Measurements from ENCODE around the gene DVL1.

DVL1 gene

GRCh38 chr1:1332774-1333480, 16.3 kb downstream of the DVL1 start:
- DNase-seq, result no peak
- H3K27me3 Mint-ChIP-seq, result no peaks in the 10 kb centered on the region
- peaks cover 12% of the 10 kb centered on the region for H3K36me3 Mint-ChIP-seq (ENCODE audit: low read depth)
- H3K4me3 Mint-ChIP-seq, result no peak overlapping the region
- no peaks in the 10 kb centered on the region for H3K9me3 Mint-ChIP-seq
- H3K4me1 Mint-ChIP-seq (ENCODE audit: low read depth), result no peaks in the 10 kb centered on the region
- no peak overlapping the region for H3K27ac Mint-ChIP-seq

DNA sequence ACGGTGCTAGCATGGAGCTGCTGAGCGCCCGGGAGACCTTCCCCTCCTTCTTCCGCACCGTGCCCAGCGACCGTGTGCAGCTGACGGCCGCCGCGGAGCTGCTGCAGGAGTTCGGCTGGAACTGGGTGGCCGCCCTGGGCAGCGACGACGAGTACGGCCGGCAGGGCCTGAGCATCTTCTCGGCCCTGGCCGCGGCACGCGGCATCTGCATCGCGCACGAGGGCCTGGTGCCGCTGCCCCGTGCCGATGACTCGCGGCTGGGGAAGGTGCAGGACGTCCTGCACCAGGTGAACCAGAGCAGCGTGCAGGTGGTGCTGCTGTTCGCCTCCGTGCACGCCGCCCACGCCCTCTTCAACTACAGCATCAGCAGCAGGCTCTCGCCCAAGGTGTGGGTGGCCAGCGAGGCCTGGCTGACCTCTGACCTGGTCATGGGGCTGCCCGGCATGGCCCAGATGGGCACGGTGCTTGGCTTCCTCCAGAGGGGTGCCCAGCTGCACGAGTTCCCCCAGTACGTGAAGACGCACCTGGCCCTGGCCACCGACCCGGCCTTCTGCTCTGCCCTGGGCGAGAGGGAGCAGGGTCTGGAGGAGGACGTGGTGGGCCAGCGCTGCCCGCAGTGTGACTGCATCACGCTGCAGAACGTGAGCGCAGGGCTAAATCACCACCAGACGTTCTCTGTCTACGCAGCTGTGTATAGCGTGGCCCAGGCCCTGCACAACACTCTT, 17.0 kb downstream of the DVL1 start:
- H3K9me3 Mint-ChIP-seq, result no peaks in the 10 kb centered on the region

DNA sequence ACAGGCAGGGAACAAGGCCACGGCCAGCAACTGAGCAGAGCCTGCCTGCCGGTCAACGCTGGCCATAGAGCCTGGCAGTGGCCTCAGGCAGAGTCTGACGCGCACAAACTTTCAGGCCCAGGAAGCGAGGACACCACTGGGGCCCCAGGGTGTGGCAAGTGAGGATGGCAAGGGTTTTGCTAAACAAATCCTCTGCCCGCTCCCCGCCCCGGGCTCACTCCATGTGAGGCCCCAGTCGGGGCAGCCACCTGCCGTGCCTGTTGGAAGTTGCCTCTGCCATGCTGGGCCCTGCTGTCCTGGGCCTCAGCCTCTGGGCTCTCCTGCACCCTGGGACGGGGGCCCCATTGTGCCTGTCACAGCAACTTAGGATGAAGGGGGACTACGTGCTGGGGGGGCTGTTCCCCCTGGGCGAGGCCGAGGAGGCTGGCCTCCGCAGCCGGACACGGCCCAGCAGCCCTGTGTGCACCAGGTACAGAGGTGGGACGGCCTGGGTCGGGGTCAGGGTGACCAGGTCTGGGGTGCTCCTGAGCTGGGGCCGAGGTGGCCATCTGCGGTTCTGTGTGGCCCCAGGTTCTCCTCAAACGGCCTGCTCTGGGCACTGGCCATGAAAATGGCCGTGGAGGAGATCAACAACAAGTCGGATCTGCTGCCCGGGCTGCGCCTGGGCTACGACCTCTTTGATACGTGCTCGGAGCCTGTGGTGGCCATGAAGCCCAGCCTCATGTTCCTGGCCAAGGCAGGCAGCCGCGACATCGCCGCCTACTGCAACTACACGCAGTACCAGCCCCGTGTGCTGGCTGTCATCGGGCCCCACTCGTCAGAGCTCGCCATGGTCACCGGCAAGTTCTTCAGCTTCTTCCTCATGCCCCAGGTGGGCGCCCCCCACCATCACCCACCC, 17.9 kb downstream of the DVL1 start, which contains the start of gene TAS1R3:
Gene TAS1R3 (plus strand): TSS at position 213 of the 898 bp plus-strand sequence. CDS start 66 bp downstream, at position 279.
- H3K27ac Mint-ChIP-seq, result no peak within 1 kb of the TSS
- H3K27me3 Mint-ChIP-seq, result no peaks in the 10 kb centered on the region
- DNase-seq, result no peak
- no peak within 1 kb of the TSS for H3K4me3 Mint-ChIP-seq
- H3K4me1 Mint-ChIP-seq (ENCODE audit: low read depth), result peaks cover 4% of the 10 kb centered on the region
- H3K36me3 Mint-ChIP-seq (ENCODE audit: low read depth), result peaks cover 15% of the 10 kb centered on the region
- H3K9me3 Mint-ChIP-seq, result no peaks in the 10 kb centered on the region

More for the DNA sequence above, 17.0 kb downstream of the DVL1 start:
- Mint-ChIP-seq H3K4me1 (ENCODE audit: low read depth) (no peaks in the 10 kb centered on the region), H3K27ac (no peak overlapping the region), H3K36me3 (ENCODE audit: low read depth) (peaks cover 13% of the 10 kb centered on the region), H3K4me3 (no peak overlapping the region), H3K27me3 (no peaks in the 10 kb centered on the region)
- no peak for DNase-seq

DNA sequence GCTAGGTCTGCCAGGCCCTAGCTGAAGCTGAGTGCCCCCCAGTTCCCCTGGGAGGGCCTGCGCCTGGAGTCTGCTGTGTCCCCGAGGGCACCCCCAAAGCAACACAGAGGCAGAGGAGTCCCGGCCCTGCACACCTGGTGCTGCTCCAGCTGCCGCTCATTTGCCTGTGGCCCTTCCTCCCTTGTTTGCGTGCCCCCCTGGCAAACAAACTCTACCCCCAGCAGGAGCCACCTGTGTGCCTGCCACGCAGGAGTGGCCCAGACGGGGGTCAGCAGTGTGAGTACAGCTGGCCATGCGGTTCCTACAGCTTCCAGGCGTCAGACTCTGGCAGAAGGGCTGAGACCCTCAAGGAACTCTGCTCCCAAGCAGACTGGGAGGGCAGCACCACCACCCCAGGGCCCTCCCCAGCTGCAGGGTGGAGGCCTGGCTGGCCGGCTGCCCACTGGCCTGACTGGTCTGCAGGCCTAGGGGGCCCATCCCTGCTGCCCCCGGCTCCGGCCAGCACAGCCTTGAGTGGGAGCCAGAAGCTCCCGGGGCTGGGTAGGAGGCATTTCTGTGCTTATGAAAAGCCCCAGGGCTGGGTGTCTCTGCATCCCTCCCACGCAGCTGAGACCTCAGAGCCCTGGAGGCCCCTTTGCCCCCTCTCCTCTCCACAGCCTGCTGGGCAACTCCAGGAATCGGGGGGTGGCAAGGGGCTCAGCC, 18.7 kb downstream of the DVL1 start:
- Mint-ChIP-seq H3K9me3 (no peaks in the 10 kb centered on the region), H3K27me3 (no peaks in the 10 kb centered on the region), H3K36me3 (ENCODE audit: low read depth) (peaks cover 14% of the 10 kb centered on the region), H3K27ac (no peak overlapping the region), H3K4me3 (no peak overlapping the region), H3K4me1 (ENCODE audit: low read depth) (peaks cover 12% of the 10 kb centered on the region)
- no peak for DNase-seq

DNA sequence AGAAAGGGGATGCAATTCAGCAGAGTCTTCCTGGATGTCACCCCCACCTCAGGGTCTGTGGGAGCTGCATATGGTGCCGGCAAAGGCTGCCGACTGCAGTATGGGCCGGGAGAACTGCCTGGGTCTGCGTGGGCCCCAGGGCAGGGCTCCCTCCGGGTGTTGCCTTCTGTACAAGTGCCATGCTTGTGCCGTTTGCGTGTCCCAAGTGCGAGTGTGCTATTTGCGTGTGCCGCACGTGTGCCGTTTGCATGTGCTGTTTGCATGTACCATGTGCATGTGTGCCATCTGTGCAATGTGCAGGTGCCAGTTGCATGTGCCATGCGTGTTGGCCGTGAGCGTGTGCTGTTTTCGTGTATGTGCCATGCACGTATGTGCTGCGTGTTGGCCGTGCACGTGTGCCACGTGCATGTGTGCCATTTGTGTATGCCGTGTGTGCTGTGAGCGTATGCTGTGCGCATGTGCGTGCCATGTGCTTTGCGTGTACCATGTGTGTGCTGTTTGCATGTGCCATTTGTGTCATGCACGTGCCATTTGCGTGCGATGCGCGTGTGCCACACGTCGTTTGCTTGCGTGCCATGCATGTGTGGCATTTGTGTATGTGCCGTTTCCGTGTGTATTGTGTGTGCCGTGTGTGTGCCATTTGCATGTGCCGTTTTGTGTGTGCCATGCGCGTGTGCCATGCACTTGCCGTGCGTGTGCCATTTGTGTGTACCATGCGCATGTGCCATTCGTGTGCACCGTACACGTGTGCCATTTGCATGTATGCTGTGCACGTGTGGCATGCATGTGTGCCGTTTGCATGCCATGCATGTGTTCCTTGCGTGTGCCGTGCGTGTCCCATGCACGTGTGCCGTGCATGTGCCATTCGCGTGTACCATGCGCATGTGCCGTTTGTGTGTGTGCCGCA, 19.7 kb downstream of the DVL1 start:
- Mint-ChIP-seq H3K4me1 (ENCODE audit: low read depth) (peaks cover 16% of the 10 kb centered on the region), H3K9me3 (no peaks in the 10 kb centered on the region), H3K4me3 (no peak overlapping the region), H3K36me3 (ENCODE audit: low read depth) (peaks cover 10% of the 10 kb centered on the region), H3K27ac (peak overlapping the region; percentile 52), H3K27me3 (no peaks in the 10 kb centered on the region)
- DNase-seq, result no peak

GRCh38 chr1:1328254-1328653, 21.0 kb downstream of the DVL1 start:
- no peak for DNase-seq
- Mint-ChIP-seq H3K27me3 (no peaks in the 10 kb centered on the region), H3K9me3 (no peaks in the 10 kb centered on the region), H3K27ac (no peak overlapping the region), H3K4me1 (ENCODE audit: low read depth) (peaks cover 21% of the 10 kb centered on the region), H3K4me3 (no peak overlapping the region), H3K36me3 (ENCODE audit: low read depth) (peaks cover 14% of the 10 kb centered on the region)

DNA sequence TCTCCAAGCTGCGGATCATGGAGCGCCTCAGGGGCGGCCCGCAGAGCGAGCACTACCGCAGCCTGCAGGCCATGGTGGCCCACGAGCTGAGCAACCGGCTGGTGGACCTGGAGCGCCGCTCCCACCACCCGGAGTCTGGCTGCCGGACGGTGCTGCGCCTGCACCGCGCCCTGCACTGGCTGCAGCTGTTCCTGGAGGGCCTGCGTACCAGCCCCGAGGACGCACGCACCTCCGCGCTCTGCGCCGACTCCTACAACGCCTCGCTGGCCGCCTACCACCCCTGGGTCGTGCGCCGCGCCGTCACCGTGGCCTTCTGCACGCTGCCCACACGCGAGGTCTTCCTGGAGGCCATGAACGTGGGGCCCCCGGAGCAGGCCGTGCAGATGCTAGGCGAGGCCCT, 21.9 kb downstream of the DVL1 start:
- Mint-ChIP-seq H3K4me3 (no peak overlapping the region), H3K9me3 (no peaks in the 10 kb centered on the region), H3K4me1 (ENCODE audit: low read depth) (peaks cover 28% of the 10 kb centered on the region), H3K36me3 (ENCODE audit: low read depth) (peaks cover 17% of the 10 kb centered on the region), H3K27ac (no peak overlapping the region), H3K27me3 (no peaks in the 10 kb centered on the region)
- DNase-seq, result no peak

DNA sequence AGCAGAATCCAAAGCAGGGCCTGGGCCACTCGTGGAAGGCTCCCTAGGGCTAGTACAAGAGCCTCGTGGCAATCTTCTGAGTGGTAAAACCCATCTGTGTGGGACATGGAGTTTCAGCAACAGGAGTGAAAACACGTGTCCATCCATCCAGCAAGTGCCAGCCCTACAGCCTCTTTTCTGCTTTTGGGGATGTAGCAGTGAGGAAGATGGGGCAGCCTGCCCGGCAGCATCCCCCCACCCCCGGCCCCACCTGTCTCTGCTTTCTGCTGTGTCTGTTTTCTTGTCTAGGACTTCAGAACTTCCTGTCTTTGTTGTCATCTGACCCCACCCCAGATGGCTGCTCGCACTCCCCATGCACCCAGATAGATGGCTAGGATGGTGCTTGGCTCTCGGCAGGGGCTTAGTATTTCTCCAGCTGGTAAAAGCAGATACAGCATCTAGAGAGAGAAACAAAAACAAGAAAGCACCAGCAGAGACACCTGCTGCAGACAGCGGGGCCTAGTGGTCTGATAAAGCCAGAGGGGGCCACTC, 23.1 kb downstream of the DVL1 start:
- no peaks in the 10 kb centered on the region for H3K27me3 Mint-ChIP-seq
- no peak for DNase-seq
- H3K27ac Mint-ChIP-seq, result peak overlapping the region; percentile 81
- no peaks in the 10 kb centered on the region for H3K9me3 Mint-ChIP-seq
- H3K4me1 Mint-ChIP-seq (ENCODE audit: low read depth), result peaks cover 39% of the 10 kb centered on the region
- peak overlapping the region; percentile 83 for H3K4me3 Mint-ChIP-seq
- H3K36me3 Mint-ChIP-seq (ENCODE audit: low read depth), result peaks cover 27% of the 10 kb centered on the region

- Mint-ChIP-seq H3K36me3 (ENCODE audit: low read depth) (peaks cover 31% of the 10 kb centered on the region), H3K27ac (peak overlapping the region; percentile 81), H3K9me3 (no peaks in the 10 kb centered on the region)
Measured at GRCh38 chr1:1325288-1326074, 23.7 kb downstream of the DVL1 start.

DNA sequence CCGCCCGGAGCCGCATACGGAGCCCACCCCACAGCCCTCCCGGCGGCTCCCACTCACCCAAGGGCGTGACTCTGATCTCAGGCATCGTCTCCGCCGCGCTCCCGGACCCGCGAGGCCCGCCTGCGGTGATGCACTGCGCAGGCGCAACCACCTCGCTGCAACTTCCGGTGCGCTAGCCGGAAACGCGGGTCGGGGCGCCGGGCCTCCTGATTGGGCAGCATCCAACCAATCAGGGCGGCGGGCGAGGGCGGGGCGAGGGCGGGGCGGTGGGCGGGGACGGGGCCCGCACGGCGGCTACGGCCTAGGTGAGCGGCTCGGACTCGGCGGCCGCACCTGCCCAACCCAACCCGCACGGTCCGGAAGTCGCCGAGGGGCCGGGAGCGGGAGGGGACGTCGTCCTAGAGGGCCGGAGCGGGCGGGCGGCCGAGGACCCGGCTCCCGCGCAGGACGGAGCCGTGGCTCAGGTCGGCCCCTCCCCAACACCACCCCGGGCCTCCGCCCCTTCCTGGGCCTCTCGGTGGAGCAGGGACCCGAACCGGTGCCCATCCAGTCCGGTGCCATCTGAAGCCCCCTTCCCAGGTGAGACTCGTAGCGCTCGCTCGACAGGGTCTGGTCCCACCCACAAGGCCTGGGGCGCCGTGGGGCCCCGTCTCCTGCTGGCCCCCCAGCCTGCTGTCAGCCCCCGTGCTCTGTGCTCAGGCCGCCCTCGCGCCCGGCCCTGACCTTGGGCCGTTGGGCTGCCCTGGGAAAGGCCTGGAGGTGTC, 24.5 kb downstream of the DVL1 start, which contains the start of the genes CPTP and INTS11:
Gene CPTP (plus strand): TSS at position 279 of the 764 bp plus-strand sequence. CDS start 2,109 bp downstream, outside the sequence.
Gene INTS11 (minus strand): TSS at position 137 of the 764 bp plus-strand sequence. CDS start 52 bp downstream, at position 85.
- H3K4me3 Mint-ChIP-seq, result peak within 1 kb of the TSS; percentile 83
- peak; percentile 96 for DNase-seq
- peak within 1 kb of the TSS; percentile 94 for H3K27ac Mint-ChIP-seq
- H3K9me3 Mint-ChIP-seq, result no peaks in the 10 kb centered on the region
- H3K4me1 Mint-ChIP-seq (ENCODE audit: low read depth), result peaks cover 45% of the 10 kb centered on the region
- no peaks in the 10 kb centered on the region for H3K27me3 Mint-ChIP-seq
- H3K36me3 Mint-ChIP-seq (ENCODE audit: low read depth), result peaks cover 38% of the 10 kb centered on the region

More at GRCh38 chr1:1325288-1326074, 23.7 kb downstream of the DVL1 start:
- Mint-ChIP-seq H3K27me3 (no peaks in the 10 kb centered on the region), H3K4me3 (peak overlapping the region; percentile 83), H3K4me1 (ENCODE audit: low read depth) (peaks cover 42% of the 10 kb centered on the region)
- no peak for DNase-seq

DNA sequence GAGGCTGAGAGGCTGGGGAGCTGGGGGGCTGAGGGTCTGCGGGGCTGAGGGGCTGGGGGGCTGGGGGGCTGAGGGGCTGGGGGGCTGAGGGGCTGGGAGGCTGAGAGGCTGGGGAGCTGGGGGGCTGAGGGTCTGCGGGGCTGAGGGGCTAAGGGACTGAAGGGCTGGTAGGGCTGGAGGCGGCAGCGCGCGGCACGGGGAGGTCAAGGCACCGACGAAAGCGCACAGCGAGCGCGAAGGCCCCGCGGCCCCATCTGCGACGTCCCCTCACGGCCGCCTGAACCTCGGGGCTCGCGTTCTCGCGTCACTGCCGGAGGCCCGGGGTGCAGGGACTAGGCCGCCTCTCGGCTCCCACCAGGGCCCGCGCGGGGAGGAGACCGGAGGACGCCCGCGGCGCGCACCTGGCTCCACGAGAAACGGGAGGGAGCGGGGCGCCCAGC, 25.1 kb downstream of the DVL1 start:
- Mint-ChIP-seq H3K36me3 (ENCODE audit: low read depth) (peaks cover 44% of the 10 kb centered on the region), H3K4me1 (ENCODE audit: low read depth) (peaks cover 45% of the 10 kb centered on the region), H3K4me3 (peak overlapping the region; percentile 83), H3K9me3 (no peaks in the 10 kb centered on the region), H3K27me3 (no peaks in the 10 kb centered on the region), H3K27ac (no peak overlapping the region)
- no peak for DNase-seq

GRCh38 chr1:1322952-1323351, 26.3 kb downstream of the DVL1 start:
- Mint-ChIP-seq H3K27me3 (no peaks in the 10 kb centered on the region), H3K36me3 (ENCODE audit: low read depth) (peaks cover 55% of the 10 kb centered on the region), H3K9me3 (no peaks in the 10 kb centered on the region)

More at GRCh38 chr1:1322952-1323351, 26.3 kb downstream of the DVL1 start:
- Mint-ChIP-seq H3K27ac (peak overlapping the region; percentile 90), H3K4me3 (peak overlapping the region; percentile 82), H3K4me1 (ENCODE audit: low read depth) (peaks cover 45% of the 10 kb centered on the region)
- no peak for DNase-seq

Measured in activated T-cell treated with anti-CD3 and anti-CD28 coated beads, Interleukin-2, amount 50 U/mL, for 24 hours (primary cell).